GM12872 (cell line): ENCODE measurements around the gene SIRT4.

Experiments used
- CTCF ChIP-seq: IDR thresholded peaks from 3 replicates; pipeline ENCODE4 v1.5.1; 2011; ENCODE audit warnings: low read depth, mild to moderate bottlenecking, low read length, moderate library complexity; ENCODE audit not compliant: insufficient read depth

The SIRT4 gene

GRCh38 chr12:120321382-120322202 is 19.5 kb downstream of the SIRT4 start:
- no peak for TF ChIP-seq CTCF

- no peak for TF ChIP-seq CTCF
Observed at GRCh38 chr12:120323772-120324171, 21.7 kb downstream of the SIRT4 start.

- TF ChIP-seq CTCF: no peak
Observed at GRCh38 chr12:120324841-120325417, 22.8 kb downstream of the SIRT4 start.

GRCh38 chr12:120327593-120327992 is 25.5 kb downstream of the SIRT4 start, which contains the start of gene PLA2G1B:
PLA2G1B (minus strand) TSS chr12:120327779; CDS start chr12:120327753, 26 bp downstream.
- TF ChIP-seq CTCF: no peak

- TF ChIP-seq CTCF: no peak
Observed at GRCh38 chr12:120328228-120328627, 26.1 kb downstream of the SIRT4 start.

GRCh38 chr12:120331390-120331789 is 29.3 kb downstream of the SIRT4 start:
- no peak for TF ChIP-seq CTCF

GRCh38 chr12:120332041-120332440 is 29.9 kb downstream of the SIRT4 start:
- no peak for TF ChIP-seq CTCF
